ENCODE results near the gene TMUB1.
"Not testable (repeated sequence)": the region's sequence is repeated elsewhere in the genome, so short reads cannot be mapped to it uniquely, and the experiment has no call there.

Gene TMUB1

DNA sequence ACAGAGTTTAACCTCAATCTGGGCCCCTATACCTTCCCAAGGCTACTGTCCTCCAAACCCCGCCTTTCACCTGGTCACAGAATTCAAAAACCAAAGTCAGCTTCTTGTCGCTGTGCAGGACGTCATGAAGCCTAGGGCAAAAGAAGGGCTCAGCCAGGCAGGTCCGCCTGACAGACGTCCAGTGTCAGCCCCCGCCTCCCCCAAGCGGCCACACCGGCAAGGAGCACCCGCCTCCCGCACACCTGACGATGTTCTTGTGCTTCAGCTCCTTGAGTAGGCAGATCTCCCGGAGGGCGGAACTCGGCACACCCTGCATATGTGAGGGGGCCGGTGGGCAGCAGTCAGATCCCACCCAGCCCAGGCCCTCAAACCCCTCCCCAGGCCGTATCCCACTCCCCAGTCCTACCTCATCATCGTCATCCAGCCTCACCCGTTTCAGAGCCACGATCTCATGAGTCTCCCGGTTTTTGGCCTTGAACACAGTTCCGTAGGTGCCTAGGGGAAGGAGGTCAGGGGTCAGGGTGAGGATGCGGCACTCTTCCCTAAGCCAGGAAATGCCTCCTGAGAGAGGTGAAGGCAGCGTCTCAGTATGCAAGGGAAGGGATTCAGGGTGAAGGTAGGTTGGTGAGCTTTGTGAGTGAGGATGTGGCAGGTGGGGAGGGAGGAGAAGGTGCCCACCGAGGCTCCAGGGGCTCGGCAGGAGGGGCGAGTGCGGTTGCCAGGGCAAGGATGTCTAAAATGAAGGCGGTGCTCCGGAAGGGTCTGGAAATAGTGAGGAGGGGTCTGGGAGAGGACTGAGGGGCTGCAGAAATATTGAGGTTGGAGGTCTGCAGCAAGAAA is 26.4 kb downstream of the TMUB1 start:
- no peak for DNase-seq (ENCODE audit: low read depth, low spot score)

DNA sequence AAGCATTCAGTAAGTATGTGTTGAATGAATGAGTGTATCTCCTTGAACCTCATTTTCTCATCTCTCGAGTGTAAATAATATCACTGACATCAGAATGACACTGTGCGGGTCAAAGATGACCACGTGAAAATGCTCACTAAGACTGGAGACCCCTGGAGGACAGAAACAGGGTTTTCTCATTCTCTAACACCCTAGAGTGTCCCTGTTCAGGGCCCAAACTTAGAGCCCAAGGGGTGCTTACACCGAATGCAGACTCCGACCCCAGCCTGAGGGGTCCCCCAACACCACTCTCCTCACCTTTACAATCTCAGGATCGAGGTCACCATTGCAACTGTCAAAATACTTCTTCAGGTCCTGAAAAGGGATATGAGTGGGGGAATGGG is 27.0 kb downstream of the TMUB1 start:
- DNase-seq (ENCODE audit: low read depth, low spot score) = no peak

DNA sequence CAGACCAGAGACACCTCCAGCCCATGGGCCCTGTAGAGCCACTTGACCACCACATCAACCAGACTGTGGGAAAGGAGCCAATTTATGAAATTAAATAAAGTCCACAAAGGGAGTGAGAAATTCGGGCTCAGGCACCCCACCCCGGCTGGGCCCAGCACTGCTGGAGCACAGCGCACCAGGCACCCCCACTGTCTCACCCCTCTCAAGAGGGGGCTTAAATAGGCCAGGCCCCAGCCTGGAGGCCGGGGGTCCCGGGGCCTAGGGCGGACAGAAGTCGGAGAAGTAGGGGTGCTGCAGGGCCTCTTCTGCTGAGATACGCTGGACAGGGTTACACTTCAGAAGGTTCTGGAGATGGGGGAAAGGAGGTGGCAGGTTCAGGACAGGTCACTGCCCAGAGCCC is 29.5 kb downstream of the TMUB1 start:
- no peak for DNase-seq (ENCODE audit: low read depth, low spot score)

DNA sequence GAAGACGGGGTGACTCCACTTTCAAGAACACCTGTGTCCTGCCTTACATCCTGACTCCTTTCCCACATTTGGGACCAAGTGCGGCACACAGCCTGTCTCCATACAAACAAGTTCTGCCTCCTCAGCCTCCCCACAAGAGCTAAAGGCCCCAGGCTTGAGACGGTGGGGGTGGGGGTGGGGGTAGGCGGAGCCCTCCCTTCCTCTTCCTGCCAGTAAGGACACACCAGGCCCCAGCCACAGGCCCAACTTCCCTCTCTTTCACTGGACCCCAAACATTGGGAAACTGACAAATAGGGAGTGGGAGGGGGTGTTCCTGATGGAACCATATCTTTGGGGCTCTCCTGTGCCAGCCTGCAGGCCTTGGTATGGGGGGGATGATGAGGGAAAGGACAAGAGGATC is 30.2 kb downstream of the TMUB1 start:
- no peak for DNase-seq (ENCODE audit: low read depth, low spot score)

DNA sequence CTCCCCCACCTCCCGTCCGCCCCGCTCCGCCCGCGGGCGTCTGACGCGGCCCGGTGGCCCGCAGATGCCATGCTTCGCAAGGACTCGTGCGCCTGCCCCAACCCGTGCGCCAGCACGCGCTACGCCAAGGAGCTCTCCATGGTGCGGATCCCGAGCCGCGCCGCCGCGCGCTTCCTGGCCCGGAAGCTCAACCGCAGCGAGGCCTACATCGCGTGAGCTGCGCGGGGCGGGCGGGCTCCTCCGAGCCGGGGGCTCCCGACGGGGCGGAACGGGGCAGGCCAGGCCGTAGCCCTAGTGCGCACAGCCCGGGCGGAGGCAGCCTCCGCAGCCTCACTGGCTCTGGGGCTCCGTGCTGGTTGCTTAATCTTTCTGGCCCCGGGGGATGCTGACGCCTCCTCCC is 32.2 kb downstream of the TMUB1 start:
- DNase-seq (ENCODE audit: low read depth, low spot score) = no peak

DNA sequence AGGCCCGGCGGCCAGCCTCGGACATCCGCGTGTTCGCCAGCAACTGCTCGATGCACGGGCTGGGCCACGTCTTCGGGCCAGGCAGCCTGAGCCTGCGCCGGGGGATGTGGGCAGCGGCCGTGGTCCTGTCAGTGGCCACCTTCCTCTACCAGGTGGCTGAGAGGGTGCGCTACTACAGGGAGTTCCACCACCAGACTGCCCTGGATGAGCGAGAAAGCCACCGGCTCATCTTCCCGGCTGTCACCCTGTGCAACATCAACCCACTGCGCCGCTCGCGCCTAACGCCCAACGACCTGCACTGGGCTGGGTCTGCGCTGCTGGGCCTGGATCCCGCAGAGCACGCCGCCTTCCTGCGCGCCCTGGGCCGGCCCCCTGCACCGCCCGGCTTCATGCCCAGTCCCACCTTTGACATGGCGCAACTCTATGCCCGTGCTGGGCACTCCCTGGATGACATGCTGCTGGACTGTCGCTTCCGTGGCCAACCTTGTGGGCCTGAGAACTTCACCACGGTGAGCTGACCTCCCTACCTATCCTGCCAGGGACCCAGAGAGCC is 34.3 kb downstream of the TMUB1 start:
- DNase-seq (ENCODE audit: low read depth, low spot score) = no peak

DNA sequence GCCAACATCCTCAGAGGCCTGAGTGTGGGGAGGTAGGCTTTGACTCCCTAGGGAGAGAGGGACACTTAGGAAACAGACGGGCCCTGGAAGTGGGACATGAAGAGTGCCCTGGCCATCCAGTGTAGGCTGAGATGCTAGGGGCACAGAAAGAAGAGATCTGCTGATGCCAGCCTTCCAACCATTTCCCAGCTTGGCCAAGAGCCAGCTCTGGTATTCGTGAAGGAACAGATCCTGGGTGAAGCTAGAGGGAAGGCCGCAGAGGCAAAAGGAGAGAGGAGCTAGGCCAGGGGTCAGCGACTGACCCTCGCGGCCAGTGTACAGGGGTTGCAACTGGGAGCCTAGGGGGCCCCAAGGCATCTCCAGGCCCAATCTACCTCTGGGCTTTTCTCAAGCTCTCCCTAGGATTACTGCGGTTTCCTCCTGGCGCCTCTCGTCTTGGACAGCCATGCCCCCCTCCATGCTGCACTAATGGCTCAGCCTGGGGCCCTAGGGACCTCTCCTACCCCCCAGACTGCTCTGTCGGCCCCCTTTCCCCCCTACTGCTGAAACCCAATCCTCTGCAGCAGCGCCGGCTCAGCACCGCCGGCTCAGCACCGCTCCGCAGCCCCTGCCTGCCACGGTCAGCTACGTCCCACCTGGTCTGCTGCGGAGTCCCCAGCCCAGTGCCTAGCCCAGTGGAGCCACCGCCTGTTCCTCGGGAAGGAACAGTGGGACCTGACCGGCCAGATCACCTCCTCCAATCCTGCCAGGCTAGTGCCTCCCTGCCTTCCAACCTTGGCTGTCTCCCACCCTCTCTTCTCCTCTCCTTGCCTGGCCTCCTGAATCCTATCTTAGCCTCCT is 35.1 kb downstream of the TMUB1 start, which contains the start of gene ASIC3:
TSS of gene ASIC3 (plus strand) at position 556 of the 840 bp plus-strand sequence. CDS start 355 bp downstream, outside the sequence.
- DNase-seq (ENCODE audit: low read depth, low spot score) = no peak

DNA sequence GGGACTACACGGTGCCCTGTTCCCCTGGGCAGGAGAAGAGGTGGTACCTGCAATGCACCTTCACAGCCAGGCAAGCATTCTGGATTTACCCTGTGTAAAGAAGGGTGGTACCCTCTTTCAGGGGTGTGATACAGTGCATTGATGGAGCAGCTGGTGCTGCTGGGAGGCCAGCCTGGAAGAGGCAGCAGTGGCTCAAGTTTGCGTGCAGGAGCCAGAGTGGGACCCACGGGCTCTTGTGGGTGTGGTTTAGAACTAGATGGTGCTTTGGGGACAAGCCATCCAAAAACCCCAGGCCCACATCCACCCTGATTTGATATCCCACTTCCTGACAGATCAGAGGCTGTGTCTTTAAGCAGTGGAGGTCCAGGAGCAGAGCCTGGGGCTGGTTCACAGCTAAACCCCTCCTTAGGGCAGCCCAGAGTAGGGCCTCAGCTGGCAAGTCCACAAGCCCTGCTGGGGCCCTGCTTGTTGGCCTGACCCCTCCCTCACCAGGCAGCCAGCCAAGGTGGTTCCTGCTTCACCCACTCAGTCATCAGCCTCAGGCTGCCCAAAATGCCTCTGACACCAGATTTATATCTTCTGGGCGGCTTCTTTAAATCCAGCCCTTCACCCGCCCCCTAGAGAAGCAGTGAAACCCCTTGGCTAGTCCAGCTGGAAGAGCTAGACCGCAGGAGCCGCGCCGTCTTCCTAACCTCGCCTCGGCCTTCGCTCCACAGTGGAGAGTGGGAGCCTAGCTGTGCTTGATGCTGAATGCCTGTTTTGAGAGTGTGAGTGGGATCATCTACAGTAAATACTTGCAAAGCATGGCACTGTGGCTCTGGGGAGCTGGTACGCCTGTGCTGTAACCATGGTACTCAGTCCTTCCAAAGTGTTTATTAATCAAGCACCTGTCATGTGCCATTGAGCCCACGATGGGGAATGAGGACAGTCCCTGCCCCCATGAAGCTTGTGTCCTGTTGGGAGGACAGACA is 36.4 kb downstream of the TMUB1 start:
- DNase-seq (ENCODE audit: low read depth, low spot score) = no peak

DNA sequence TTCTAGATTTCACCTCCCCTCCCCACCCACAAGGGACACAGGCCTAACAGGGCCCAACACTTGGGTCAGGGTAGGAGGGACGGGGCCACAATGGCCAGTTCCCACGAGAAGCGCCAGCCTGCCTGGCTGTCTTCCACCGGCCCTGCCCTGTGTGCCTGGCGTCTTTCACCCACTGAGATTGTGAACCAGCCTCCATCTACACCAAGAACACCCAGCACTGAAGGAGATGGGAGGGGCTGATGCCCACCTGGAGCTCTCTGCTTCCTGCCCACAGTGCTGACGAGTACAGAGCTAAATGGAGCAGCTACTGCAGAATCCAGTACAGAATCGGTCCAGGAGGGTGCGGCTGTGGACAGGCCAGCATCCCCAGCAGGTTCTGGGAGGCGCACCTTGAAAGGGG is 37.3 kb downstream of the TMUB1 start:
- no peak for DNase-seq (ENCODE audit: low read depth, low spot score)

DNA sequence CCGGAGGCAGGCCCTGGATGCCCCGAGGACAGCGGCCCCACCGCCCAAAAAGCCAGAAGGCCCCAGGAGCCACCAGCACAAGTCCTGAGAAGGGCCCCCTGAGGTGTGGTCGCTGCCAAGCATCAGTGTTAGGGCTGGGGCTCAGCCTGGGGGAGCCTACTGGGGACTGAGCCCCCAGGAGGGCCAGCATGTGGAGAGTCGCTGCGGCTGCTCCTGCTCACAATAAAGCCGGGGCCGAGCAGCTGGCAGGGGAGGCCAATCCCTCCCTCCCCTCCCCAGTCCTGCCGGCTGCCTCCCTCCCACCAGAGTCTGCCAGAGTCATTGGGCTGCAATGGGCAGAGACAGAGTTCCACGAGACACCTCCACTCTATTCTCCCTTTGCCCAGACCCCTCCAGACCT is 38.0 kb downstream of the TMUB1 start:
- no peak for DNase-seq (ENCODE audit: low read depth, low spot score)

DNA sequence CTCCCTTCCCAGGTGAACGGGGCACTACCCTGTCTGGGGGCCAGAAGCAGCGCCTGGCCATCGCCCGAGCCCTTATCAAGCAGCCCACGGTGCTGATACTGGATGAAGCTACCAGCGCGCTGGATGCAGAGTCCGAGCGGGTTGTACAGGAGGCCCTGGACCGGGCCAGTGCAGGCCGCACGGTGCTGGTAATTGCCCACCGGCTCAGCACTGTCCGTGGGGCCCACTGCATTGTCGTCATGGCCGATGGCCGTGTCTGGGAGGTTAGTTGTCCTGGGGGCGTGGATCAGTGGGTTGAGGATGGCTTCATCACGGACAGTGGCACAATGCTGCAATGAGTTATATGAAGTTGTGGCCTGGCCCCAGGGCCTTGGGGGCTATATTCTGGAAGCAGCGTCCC is 39.3 kb downstream of the TMUB1 start:
- DNase-seq (ENCODE audit: low read depth, low spot score) = no peak

DNA sequence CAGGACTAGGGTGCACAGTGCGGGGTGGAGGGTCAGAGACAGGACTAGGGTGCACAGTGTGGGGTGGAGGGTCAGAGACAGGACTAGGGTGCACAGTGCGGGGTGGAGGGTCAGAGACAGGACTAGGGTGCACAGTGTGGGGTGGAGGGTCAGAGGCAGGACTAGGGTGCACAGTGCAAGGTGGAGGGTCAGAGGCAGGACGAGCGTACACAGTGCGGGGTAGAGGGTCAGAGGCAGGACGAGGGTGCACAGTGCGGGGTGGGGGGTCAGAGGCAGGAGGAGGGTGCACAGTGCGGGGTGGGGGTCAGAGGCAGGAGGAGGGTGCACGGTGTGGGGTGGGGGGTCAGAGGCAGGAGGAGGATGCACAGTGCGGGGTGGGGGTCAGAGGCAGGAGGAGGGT is 39.8 kb downstream of the TMUB1 start:
- DNase-seq (ENCODE audit: low read depth, low spot score) = not testable (repeated sequence)

DNA sequence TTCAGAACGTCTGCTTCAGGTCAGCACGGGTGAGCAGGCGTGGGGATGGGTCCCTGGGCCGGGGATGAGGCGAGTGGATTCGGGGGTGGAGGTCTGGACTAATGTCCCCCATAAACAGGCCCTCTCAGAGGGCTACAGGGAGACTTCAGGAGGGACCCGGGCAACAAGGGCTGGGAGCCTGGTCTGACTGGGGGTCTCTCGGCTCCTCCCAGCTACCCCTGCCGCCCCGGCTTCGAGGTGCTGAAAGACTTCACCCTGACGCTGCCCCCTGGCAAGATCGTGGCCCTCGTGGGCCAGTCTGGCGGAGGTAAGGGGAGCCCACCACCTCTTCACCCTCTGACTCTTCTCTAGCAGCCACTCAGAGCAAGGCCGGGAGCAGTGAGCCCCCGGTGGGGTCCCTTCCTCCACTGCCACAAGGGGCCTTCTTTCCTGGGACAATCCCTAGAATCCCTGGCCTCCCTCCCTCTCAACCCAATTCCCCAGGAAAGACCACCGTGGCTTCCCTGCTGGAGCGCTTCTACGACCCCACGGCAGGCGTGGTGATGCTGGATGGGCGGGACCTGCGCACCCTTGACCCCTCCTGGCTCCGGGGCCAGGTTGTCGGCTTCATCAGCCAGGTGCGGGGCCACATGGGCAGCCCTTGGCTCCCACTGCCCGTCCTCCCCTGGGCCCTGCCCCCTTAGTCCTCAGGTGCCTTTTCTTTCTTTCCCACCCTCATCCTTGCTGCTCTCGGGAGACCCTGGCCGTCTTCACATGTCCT is 42.5 kb downstream of the TMUB1 start:
- DNase-seq (ENCODE audit: low read depth, low spot score) = no peak

DNA sequence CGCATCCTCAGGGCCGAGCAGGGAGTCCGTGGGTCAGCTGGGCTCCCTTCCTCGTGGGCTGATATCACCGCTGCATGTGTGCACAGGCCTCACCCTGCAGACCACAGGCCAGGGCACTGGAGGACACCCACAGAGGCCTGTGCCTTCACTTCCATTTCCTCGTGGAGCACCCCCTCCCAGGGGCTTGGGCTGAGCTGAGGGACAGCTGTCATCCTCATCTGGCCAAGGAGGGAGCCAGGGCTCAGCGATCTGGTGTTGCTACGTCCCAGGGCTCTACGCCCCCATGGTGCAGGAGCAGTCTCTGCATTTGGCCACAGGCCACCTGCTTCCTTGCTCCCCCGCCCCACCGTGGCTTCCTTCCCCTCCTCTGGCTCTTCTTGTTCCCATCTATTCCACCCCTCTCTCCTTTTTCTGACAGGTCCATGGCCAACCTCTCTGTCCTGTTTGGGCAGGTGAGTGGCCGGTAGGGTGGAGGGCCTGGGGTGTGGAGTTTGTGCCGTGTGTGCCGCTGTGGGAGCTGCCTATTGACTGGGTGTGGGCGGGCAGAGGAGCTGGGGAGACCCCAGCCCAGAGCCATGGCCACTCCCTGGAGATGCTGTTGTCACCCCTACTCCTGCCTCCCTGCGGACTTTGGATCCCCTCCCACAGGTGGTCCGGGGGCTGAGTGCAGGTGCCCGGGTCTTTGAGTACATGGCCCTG is 43.3 kb downstream of the TMUB1 start:
- no peak for DNase-seq (ENCODE audit: low read depth, low spot score)

DNA sequence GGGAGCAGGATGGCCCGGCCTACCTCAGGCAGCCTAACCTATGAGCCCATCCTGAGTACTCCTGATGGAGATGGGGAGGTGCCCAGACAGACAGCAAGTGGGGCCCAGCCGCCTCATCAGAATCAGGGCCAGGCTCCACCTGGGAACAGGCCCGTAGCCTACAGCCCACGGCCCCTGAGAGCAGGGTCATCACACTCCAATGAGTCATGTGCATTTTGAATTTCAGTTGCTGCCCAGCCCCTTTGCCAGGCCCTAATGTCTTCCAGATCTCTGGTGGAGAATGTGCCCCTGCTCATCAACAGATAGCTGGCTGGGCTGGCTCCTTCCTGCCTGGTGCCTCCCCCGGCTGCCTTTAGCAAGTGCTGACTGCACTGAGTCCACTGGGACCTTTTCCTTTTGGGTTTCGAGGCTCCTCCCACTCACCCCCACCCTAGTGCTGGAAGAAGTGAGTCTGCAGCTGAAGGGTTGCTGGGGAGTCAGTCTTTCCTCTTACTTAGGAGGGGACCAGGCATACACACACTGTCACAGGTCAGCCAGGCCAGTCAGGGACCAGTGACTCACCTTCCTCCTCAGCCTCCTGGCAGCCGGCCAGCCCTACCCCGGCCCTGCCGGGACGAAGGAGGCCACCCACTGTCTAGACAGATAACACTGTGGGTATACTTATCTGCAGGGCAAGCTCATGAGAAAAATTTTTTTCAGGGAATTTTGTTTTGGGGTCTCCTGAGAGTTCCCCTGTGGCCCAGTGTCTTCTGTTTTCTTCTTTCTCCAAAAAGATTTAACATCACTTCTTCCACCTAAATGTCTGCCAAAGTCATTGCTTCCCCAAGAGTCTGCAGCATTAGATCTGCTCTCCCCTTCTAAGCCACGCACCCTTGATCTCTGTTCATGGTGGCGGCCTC is 44.1 kb downstream of the TMUB1 start:
- DNase-seq (ENCODE audit: low read depth, low spot score) = no peak

DNA sequence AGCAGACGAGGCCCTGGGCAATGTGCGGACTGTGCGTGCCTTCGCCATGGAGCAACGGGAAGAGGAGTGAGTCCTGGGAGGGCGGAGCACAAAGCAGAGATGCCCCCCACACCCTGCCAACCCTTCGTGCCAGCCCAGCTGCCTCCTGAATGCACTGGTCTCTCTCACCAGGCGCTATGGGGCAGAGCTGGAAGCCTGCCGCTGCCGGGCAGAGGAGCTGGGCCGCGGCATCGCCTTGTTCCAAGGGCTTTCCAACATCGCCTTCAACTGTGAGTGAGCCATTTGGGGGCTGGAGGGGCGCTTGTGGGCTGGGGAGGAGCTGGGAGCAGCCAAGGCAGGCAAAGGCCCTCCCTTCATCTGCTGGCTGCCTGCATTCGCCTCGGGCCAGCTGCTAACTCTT is 47.4 kb downstream of the TMUB1 start:
- DNase-seq (ENCODE audit: low read depth, low spot score) = no peak

DNA sequence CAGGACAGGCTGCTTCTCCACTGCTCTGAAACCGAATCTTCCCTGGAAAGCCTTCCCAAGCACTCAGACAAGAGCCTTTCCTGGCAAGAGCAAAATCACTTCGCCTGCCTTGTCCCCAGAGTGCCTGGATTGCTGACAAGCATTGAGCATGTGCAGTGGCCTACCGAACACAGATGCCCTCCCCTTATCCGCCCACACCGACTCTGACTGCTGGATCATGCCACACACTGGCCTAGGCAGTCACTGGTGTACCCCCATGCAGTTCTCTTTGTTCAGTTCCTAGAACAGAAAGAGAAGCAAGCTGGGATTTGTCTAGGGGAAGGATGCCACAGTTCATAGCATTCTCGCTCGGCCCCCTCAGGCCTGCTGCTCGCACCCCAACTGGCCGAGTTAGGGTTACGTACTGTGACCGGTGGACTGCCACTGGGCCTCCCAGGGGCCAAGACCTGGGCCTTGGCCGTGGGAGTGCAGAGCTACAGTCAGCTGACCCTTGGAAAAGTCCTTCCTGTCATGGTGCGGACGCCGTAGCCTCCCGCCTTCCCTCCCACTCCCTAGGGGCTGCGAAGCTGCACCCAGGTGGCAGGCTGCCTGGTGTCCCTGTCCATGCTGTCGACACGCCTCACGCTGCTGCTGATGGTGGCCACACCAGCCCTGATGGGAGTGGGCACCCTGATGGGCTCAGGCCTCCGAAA is 48.1 kb downstream of the TMUB1 start:
- DNase-seq (ENCODE audit: low read depth, low spot score) = no peak

DNA sequence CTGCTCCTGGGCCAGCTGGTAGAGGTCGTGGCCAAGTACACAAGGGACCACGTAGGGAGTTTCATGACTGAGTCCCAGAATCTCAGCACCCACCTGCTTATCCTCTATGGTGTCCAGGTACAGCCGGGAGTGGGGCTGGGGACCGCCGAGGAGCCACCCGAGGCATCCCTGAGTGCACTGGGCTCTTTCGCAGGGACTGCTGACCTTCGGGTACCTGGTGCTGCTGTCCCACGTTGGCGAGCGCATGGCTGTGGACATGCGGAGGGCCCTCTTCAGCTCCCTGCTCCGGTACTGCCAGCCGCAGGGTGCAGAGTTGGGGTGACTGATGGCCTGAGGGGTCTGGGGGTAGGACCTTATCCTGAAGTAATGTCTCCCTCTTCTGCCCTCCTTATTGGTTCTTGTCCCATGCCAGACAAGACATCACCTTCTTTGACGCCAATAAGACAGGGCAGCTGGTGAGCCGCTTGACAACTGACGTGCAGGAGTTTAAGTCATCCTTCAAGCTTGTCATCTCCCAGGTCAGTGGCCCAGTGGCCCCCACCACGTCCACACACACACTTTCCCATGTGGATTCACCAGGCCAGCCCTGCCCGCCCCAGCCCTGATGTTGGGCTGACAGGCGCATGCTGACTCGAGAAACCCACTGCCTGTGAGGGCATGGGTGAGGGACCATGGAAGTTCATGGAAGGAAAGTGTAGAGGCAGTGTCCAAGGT is 48.8 kb downstream of the TMUB1 start:
- DNase-seq (ENCODE audit: low read depth, low spot score) = no peak

Data from activated CD4-positive, CD25-positive, alpha-beta regulatory T cell treated with anti-CD3 and anti-CD28 coated beads, Interleukin-2, amount 50 U/mL, for 16 hours (primary cell).